Measurements from ENCODE around the gene KSR1.

DNA sequence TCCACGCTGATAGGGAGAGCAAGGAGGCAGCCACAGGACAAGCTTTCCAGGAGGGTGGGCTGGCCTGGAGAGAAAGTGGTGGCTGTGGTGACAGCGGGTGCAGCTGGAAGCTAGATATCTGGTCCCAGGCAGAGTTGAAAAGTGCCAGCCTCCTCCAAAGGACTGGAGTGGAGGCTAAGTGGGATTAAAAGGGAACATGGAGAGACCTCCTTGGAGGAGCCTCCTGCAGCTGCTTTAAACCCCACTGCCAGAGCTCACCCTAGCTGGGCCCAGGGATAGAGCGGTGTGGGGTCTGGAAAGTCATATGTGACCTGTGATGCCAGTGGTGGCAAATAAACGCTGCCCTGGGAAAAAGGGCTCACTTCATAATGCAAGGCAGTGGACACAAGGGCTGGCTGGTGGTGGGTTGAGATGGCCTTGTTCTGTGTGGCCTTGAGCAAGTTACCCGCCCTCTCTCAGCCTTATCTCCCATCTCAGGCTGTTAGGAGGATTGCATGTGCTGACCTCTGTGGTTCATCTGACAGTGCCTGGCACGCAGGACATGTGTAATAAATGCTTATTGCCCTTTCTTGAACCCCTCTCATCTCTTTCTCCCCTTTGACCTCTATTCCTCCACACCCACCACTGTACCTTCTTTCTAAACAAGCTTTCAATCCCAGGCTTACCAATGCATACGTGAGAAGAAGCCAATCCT, 113.8 kb downstream of the KSR1 start:
- TF ChIP-seq, protein P1, sequence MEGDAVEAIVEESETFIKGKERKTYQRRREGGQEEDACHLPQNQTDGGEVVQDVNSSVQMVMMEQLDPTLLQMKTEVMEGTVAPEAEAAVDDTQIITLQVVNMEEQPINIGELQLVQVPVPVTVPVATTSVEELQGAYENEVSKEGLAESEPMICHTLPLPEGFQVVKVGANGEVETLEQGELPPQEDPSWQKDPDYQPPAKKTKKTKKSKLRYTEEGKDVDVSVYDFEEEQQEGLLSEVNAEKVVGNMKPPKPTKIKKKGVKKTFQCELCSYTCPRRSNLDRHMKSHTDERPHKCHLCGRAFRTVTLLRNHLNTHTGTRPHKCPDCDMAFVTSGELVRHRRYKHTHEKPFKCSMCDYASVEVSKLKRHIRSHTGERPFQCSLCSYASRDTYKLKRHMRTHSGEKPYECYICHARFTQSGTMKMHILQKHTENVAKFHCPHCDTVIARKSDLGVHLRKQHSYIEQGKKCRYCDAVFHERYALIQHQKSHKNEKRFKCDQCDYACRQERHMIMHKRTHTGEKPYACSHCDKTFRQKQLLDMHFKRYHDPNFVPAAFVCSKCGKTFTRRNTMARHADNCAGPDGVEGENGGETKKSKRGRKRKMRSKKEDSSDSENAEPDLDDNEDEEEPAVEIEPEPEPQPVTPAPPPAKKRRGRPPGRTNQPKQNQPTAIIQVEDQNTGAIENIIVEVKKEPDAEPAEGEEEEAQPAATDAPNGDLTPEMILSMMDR (IDR thresholded peaks at IDR 0.05): no peak
- TF ChIP-seq POLR2AphosphoS5 (IDR thresholded peaks at IDR 0.05) (no peak), POLR2A (IDR thresholded peaks at IDR 0.05) (no peak)

Data from breast epithelium (tissue), 3 donors.